Aorta (tissue), 5 donors: ENCODE results near the gene PLAC9. TPM values are rescaled to one million over a fixed set of nuclear protein-coding genes. Genes with fewer than 3 reads are reported as not detected.
"Not testable (repeated sequence)": the region's sequence is repeated elsewhere in the genome, so short reads cannot be mapped to it uniquely, and the experiment has no call there.

Experiments
- ATAC-seq: fragments of 200-7000 bp; cut with Tn5 transposase; one replicate; pipeline ENCODE4 v1.9.1; 2022; ENCODE audit warnings: moderate library complexity; ENCODE audit not compliant: low FRiP score
- DNase-seq, 2 donors: peaks; one replicate each; pipeline ENCODE4 v3.0.0-alpha.2; 2020
- H3K27ac ChIP-seq, 2 donors: one replicate each; pipeline ENCODE4 v1.5.1; 2013; ENCODE audit warnings: low read length in 2 of 2, mild to moderate bottlenecking in 2 of 2, moderate library complexity in 2 of 2, control low read depth in 1 of 2, inconsistent platforms in 1 of 2, low read depth in 1 of 2
- H3K27me3 ChIP-seq, 2 donors: one replicate each; pipeline ENCODE4 v1.6.1; 2013; ENCODE audit warnings: control low read depth in 1 of 2, low read length in 1 of 2, mild to moderate bottlenecking in 1 of 2, moderate library complexity in 1 of 2; ENCODE audit not compliant: insufficient read depth in 2 of 2, control insufficient read depth in 1 of 2
- H3K36me3 ChIP-seq, 2 donors: one replicate each; pipeline ENCODE4 v1.6.1; 2013; ENCODE audit warnings: control low read depth in 1 of 2, low read length in 1 of 2, mild to moderate bottlenecking in 1 of 2; ENCODE audit not compliant: insufficient read depth in 2 of 2, control insufficient read depth in 1 of 2
- H3K4me1 ChIP-seq, 2 donors: one replicate each; pipeline ENCODE4 v1.6.1; 2013; ENCODE audit warnings: low read length in 2 of 2, control low read depth in 1 of 2, mild to moderate bottlenecking in 1 of 2, moderate library complexity in 1 of 2; ENCODE audit not compliant: insufficient read depth in 2 of 2, control insufficient read depth in 1 of 2
- H3K4me3 ChIP-seq, 2 donors: one replicate each; pipeline ENCODE4 v1.5.1; 2013; ENCODE audit warnings: low read length in 2 of 2, control low read depth in 1 of 2, mild to moderate bottlenecking in 1 of 2
- H3K9me3 ChIP-seq: one replicate; pipeline ENCODE4 v1.6.1; 2013; ENCODE audit warnings: mild to moderate bottlenecking, low read length; ENCODE audit not compliant: control insufficient read depth
- WGBS, 2 donors: extraction: QIAGEN DNeasy Blood & Tissue Kit; methylation state at CpG; one replicate each; pipeline ENCODE4 v1.1.7; 2013; 5-methylcytosine and 5-hydroxymethylcytosine counted together
- intact Hi-C, 2 donors: fragments of 100-400 bp; cut with DNase I; formaldehyde crosslinking; loops; one replicate each; pipeline versions ENCODE4 v1.14.2 to v1.15.0; 2022
- polyA plus RNA-seq, 2 donors: library from polyadenylated mRNA; stranded (reverse); fragments of 200-250 nt; gene quantifications; one replicate each; pipeline ENCODE4 v1.2.3, GENCODE V29; 2013
- total RNA-seq, 2 donors: library from RNA; stranded (reverse); fragmentation: NEBNext Ultra II Directional; extraction: Animal tissue kit (Norgen Biotek cat#: 25700); gene quantifications; one replicate each; pipeline ENCODE4 v1.2.1, GENCODE V29; 2021
- donor health status: healthy with polysubstance abuse.
- donor health status: Bipolar disorder and iron deficiency.
- donor health status: DM: no; HTN: no; CAD: no.
- donor health status: DM: no; HTN: no; CAD: no.
- donor health status: DM: yes; HTN: yes; CAD: no.

The PLAC9 gene
- total and polyA plus RNA-seq, 4 donors = 37.7 to 166 (median 92.7) TPM

DNA sequence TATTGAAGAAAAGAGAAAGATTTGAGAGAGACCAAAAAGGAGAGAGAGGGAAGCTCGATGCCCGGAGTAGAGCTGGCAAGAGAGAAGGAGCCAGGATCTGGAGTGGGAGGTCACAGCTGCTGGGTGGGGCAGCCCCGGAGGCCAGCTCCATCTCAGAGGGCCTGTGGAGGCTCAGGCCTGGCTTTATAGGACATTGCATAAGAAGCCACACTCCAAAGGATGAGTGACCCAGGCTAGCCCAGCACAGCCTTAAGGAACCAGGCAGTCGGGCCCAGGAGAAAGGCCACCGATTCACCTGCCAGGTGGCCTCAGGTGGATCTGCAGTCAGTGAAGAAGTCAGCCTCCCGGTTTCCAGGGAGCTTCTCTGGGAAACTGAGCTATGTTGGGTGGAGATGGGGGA, 676 bp downstream of the PLAC9 start:
- H3K4me3 ChIP-seq = peak overlapping the region in 1 of 2 donors; percentile 22
- no peaks in the 10 kb centered on the region for H3K4me1 ChIP-seq
- intact Hi-C loops = loop anchor here in 1 of 2 donors (10.0 kb wide), 1 partner anchor 58 kb away; the partner anchor contains the start of gene TMEM254
- ATAC-seq = no peak
- 15 to 19% methylated on average over 6 of the region's 6 CpGs for WGBS, 2 donors
- H3K27me3 ChIP-seq = no peaks in the 10 kb centered on the region
- H3K36me3 ChIP-seq = no peaks in the 10 kb centered on the region
- no peak for DNase-seq
- H3K9me3 ChIP-seq = no peaks in the 10 kb centered on the region
- no peak overlapping the region for H3K27ac ChIP-seq

DNA sequence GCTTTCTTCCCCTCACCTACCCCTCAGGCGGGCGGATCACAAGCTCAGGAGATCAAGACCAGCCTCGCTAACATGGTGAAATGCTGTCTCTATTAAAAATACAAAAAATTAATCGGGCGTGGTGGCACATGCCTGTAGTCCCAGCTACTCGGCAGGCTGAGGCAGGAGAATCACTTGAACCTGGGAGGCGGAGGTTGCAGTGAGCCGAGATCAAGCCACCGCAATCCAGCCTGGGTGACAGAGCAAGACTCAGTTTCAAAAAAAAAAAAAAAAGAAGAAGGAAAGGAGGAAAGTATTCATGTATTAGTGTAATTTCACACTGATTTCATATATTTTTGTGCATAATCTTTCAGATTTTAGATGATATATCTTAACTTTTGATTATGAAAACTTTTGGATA, 1.2 kb downstream of the PLAC9 start:
- not testable (repeated sequence) for DNase-seq, H3K4me3 ChIP-seq, H3K27me3 ChIP-seq, H3K36me3 ChIP-seq, H3K9me3 ChIP-seq, H3K27ac ChIP-seq, ATAC-seq, H3K4me1 ChIP-seq
- WGBS, 2 donors = 71 to 72% methylated on average over 9 of the region's 9 CpGs
- intact Hi-C loops = loop anchor here in 1 of 2 donors (10.0 kb wide), 1 partner anchor 59 kb away; the partner anchor contains the start of gene TMEM254

DNA sequence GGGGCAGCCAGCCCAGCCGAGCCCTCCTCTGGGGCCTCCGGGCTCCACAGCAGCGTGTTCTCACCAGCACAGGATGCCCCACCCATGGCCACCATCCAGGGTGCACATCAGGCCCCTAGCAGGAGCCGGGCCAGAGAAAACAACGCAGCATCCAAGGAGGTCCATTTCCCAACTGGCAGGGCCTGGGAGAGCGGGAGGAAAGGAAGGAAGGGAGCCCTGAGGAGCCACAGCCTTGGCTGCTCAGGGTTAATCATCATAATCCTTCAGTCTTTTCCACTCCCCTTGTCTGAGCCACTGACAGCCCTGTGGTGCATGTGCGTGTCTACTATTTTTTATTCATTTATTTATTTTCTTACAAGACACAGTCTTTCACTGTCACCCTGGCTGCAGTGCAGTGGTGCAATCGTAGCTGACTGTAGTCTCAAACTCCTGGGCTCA, 3.6 kb downstream of the PLAC9 start:
- H3K4me3 ChIP-seq = no peak overlapping the region
- no peaks in the 10 kb centered on the region for H3K36me3 ChIP-seq
- intact Hi-C loops = loop anchor here in 1 of 2 donors (10.0 kb wide), 1 partner anchor 61 kb away; the partner anchor contains the start of gene TMEM254
- H3K9me3 ChIP-seq = no peaks in the 10 kb centered on the region
- H3K27ac ChIP-seq = no peak overlapping the region
- ATAC-seq = peak; percentile 82
- peak; percentile 94 to 96 for DNase-seq
- H3K27me3 ChIP-seq = no peaks in the 10 kb centered on the region
- no peaks in the 10 kb centered on the region for H3K4me1 ChIP-seq
- 1 to 4% methylated on average over 8 of the region's 8 CpGs for WGBS, 2 donors

DNA sequence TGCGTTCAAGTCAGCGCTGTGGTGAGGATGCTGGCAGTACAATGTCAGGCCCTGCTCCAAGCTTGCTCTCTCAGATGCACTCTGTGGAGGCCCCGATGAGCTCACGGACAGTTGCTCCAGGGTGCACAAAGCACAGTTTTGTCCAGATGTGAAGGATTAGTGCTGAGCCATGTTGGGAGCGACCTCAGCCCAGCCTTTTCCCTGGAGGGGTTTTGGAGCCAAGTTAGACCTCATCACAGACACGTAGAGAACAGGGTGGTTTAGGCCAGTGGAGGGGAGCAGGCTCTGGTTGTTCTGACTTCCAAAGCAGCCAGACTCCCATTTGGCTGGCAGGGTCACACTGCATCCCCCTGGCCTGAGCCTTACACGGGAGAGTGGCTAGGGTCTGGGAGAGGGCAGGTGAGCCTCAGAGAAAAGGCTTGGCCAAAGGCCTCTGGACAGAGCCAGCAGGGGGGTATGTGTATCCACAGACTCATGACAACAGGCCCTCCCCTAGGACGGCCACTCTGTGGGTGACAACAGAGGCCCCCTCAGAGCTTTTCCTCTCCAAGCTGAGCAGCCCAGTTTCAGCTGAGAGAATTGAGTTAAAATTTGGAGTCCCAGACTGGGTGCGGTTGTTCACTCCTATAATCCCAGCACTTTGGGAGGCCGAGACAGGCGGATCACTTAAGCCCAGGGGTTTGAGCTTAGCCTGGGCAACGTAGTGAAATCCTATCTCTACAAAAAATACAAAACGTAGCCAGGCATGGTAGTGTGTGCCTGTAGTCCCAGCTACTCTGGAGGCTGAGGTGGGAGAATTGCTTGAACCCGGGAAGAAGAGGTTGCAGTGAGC, 4.7 kb downstream of the PLAC9 start:
- H3K27ac ChIP-seq = no peak overlapping the region
- no peaks in the 10 kb centered on the region for H3K36me3 ChIP-seq
- DNase-seq (no peak), ATAC-seq (peak; percentile 61)
- no peak overlapping the region for H3K4me3 ChIP-seq
- H3K9me3 ChIP-seq = no peaks in the 10 kb centered on the region
- H3K27me3 ChIP-seq = no peaks in the 10 kb centered on the region
- H3K4me1 ChIP-seq = no peaks in the 10 kb centered on the region
- WGBS, 2 donors = 56 to 62% methylated on average over 14 of the region's 14 CpGs
- intact Hi-C loops = loop anchor here in 1 of 2 donors (10.0 kb wide), 1 partner anchor 62 kb away; the partner anchor contains the start of gene TMEM254

DNA sequence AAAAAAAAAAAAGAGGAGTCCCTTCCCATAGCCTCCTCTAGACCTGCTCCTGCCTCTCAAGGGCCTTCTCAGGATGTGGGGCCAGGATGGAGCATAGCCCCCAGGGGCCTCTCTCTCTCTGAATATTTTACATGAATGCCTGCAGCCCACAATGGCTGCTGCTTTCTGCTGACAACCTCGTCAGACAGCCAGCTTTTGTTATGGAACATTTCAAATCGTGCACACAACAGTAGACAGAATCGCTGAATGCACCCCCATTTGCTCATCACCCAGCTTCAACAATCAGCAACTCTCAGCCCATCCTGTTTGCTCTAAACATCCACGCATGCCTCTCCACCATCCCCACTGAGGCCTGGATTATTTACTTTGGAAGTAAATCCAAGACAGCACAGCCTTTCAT, 5.4 kb downstream of the PLAC9 start:
- no peaks in the 10 kb centered on the region for H3K9me3 ChIP-seq
- 64 to 71% methylated on average over 4 of the region's 4 CpGs for WGBS, 2 donors
- DNase-seq = no peak
- intact Hi-C loops = loop anchor here in 1 of 2 donors (10.0 kb wide), 1 partner anchor 63 kb away; the partner anchor contains the start of gene TMEM254
- H3K4me1 ChIP-seq = no peaks in the 10 kb centered on the region
- no peaks in the 10 kb centered on the region for H3K27me3 ChIP-seq
- H3K27ac ChIP-seq = no peak overlapping the region
- H3K4me3 ChIP-seq = no peak overlapping the region
- no peak for ATAC-seq
- H3K36me3 ChIP-seq = no peaks in the 10 kb centered on the region

DNA sequence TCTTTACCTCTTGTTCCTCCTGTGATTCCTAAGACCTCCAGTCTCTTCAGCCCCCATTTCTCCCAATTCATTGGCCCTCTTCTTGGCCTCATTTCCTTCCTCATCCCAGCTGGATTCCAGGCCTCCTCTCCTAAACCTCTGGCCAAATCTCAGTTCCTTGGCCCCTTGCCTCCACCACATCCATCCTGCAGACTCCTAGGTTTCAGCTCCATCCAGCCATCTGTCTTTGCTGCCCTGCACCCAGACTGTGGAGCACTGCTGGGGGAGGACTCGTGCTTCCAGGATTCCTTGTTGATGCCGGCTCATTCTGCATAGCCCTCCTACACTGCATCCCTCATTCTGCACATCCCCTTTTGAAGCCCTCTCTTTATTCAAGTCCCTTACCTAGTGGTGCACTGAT, 6.7 kb downstream of the PLAC9 start:
- Histone ChIP-seq H3K9me3 (no peaks in the 10 kb centered on the region), H3K27ac (no peak overlapping the region), H3K36me3 (no peaks in the 10 kb centered on the region), H3K4me1 (no peaks in the 10 kb centered on the region), H3K27me3 (no peaks in the 10 kb centered on the region), H3K4me3 (no peak overlapping the region)
- WGBS, 2 donors = 86 to 88% methylated on average over 2 of the region's 2 CpGs
- intact Hi-C loops = loop anchor here in 1 of 2 donors (10.0 kb wide), 1 partner anchor 64 kb away; the partner anchor contains the start of gene TMEM254
- no peak for DNase-seq
- no peak for ATAC-seq

DNA sequence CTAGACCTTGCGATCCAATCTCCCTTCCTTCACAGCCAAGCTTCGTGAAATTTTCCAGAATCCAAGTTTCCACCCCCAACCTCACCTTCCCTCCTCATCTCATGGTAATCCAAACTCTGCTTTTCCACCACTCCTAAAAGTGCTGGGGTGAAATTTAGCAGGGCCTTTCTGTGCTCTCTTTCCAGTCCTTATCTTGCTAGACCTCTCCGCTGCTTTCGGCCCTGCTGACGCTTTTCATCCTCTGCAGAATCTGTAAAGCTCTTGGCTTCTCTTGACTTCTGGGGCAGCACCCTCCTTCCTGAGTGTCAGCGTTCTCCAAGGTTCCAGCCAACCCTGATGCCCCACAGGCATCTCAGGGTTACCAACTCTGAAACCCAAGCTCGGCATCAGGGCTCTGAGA, 7.7 kb downstream of the PLAC9 start:
- H3K27me3 ChIP-seq = no peaks in the 10 kb centered on the region
- no peak for ATAC-seq
- no peaks in the 10 kb centered on the region for H3K9me3 ChIP-seq
- H3K4me3 ChIP-seq = no peak overlapping the region
- WGBS, 2 donors = 86 to 90% methylated on average over 7 of the region's 7 CpGs
- H3K4me1 ChIP-seq = no peaks in the 10 kb centered on the region
- no peak overlapping the region for H3K27ac ChIP-seq
- no peak for DNase-seq
- intact Hi-C loops = no loop called here
- H3K36me3 ChIP-seq = no peaks in the 10 kb centered on the region

DNA sequence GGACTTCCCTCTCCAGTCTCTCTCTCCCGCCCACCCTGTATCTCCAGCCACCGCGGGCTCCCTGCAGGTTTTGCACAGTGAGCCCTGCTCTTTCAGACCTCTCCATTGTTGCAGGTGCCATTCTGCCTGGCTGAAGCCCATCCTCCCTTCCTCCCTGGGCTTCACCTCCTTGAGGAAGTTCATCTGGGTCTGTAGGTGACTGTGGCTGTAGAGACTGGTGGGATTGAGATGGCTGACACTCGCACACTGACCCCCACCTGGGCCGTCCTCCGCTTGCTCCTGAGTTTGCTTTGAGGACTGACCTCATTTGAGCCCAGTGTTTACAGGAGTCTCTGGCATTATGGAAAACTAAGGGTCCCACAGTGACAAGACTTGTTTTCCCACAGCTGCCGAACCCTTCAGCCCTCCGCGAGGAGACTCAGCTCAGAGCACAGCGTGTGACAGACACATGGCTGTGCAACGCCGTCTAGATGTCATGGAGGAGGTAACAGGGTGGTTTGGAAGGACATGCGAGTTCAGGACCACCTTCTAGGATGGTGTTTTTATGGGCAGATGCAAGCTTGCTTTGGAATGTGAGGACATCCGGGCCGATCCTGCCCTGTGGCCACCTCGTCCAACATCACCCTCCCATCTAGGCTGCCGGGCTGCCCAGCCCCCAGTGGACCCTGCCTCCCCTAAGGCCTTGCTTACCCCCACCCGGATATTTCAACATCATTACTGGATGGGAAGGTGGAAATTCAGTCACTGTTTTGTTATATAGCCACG, 9.3 kb downstream of the PLAC9 start:
- H3K36me3 ChIP-seq = no peaks in the 10 kb centered on the region
- 49 to 51% methylated on average over 19 of the region's 19 CpGs for WGBS, 2 donors
- H3K9me3 ChIP-seq = no peaks in the 10 kb centered on the region
- no peaks in the 10 kb centered on the region for H3K27me3 ChIP-seq
- ATAC-seq (no peak), DNase-seq (no peak)
- intact Hi-C loops = no loop called here
- no peak overlapping the region for H3K27ac ChIP-seq
- no peak overlapping the region for H3K4me3 ChIP-seq
- H3K4me1 ChIP-seq = no peaks in the 10 kb centered on the region
